VCaP (cell line): ENCODE results near the gene ABLIM1.

Source experiments
- H3K27ac ChIP-seq: fragments of 450-650 bp; 2 replicates; pipeline ENCODE4 v1.5.1; 2017
- TF ChIP-seq, protein P1 (sequence below): fragments of 450-650 bp; conservative IDR thresholded peaks from 2 replicates; pipeline ENCODE4 v1.5.1; 2017; ENCODE audit warnings: mild to moderate bottlenecking, moderate library complexity

Gene ABLIM1

DNA sequence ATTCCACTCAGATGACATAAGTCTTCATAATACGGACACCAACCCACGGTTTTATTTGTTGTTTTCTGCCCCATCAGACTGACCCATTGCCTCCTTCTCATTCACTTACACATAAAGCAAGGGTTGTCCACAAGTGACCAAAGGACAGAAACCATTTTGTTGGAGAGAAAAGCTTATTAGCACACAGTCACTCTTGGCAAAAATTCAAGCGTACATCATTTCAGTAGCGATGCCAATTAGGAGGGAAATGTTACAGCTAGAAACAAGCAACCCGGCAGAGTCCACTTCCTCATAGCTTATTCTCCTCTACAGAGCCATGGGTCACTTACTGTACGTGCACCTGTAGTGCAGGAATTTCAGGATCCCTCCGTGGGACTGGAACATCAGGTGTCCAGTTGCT lies 23.0 kb downstream of the ABLIM1 start:
- TF ChIP-seq, protein P1, sequence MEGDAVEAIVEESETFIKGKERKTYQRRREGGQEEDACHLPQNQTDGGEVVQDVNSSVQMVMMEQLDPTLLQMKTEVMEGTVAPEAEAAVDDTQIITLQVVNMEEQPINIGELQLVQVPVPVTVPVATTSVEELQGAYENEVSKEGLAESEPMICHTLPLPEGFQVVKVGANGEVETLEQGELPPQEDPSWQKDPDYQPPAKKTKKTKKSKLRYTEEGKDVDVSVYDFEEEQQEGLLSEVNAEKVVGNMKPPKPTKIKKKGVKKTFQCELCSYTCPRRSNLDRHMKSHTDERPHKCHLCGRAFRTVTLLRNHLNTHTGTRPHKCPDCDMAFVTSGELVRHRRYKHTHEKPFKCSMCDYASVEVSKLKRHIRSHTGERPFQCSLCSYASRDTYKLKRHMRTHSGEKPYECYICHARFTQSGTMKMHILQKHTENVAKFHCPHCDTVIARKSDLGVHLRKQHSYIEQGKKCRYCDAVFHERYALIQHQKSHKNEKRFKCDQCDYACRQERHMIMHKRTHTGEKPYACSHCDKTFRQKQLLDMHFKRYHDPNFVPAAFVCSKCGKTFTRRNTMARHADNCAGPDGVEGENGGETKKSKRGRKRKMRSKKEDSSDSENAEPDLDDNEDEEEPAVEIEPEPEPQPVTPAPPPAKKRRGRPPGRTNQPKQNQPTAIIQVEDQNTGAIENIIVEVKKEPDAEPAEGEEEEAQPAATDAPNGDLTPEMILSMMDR = no peak
- no peak overlapping the region for H3K27ac ChIP-seq

DNA sequence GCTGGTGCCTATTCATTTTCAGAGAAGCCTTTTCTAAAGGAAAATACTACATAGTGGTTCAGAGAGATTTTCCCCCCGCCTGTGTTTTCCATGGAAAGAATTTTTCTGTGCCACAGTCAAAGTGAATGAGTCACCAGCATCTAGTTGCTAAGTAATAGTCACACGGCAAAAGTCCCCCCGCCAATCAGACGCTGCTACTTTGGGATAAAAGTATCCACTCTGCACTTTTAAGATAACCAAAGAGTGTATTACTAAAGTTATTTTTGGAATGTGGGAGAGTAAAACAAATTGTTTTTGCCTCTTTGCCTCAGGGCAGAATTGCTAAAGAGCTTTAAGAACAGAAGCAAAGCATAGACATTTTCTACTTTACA lies 23.5 kb downstream of the ABLIM1 start:
- TF ChIP-seq, protein P1 = no peak

DNA sequence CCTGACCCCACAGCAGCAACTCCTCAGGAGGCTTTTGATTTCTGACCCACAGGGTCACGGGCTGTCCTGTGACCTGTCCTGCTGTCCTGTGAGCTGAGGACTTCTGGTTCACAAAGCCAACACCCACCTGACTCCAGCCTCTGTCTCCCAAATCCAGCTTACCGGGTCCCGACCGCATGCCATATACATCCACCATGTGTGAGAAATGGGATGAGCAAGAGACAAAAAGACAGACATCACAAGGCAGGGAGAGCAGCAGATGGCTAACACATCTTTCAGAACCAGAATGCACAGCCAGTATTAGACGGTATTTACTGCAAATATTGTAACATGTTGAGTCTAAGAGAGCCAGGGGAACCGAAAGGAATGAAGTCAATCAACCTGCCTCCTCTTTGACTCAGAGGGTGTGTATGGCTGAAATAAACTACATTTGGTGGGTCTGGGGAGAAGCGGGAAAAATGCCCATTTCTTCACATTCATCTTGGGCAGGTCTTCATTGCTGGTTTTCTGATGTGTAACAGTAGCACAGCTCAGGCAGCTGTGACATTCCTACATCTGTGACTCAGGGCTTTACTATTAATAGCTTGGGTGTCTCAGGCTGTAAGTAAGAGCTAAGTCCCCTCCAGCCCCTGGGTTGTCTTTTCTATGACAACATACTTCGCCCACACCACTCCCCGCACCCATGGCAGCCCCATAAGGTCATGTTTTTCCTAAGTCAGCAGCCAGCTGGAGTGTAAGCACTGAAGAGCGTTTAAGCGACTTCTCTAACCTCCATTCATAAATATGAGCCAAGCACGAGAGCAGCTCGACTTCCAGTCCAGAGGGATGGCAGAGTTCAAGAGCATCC lies 25.0 kb downstream of the ABLIM1 start:
- H3K27ac ChIP-seq = no peak overlapping the region
- TF ChIP-seq, protein P1 = no peak

More for the DNA sequence above, 23.5 kb downstream of the ABLIM1 start:
- no peak overlapping the region for H3K27ac ChIP-seq

DNA sequence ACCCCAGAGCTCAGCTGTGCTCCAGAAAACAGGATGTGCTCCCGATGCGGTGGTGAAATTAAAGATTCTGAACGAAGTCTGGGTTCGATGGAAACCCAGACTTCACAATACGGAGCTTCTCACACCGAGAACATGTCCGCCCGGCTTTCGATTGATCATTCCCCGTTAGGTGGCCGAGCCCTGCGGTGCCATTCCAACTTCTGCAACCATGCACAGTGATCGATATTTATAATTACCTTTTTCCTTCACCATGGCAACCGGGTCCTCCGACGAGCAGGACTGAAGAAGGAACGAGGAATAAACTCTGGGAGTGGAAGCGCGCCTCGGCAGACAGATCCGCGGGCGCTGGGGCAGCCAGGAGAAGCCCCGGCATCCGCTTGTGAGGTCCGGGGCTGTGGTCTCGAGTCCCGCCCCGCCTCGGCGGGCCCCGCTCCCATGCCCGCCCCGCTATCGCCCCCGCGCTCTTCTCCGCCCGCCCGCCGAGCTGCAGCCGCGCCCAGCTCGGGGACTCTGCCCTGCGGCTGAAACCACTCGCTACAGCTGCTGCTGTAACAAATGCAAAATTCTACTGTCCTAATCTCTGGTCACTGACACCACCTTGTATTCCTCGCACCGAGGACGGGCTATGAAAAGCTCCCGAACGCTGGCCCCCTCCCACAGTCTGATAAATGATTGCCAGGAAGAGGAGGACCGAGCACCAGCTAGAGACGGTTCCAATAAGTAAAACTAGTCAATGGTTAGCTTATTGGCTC lies 26.2 kb downstream of the ABLIM1 start:
- H3K27ac ChIP-seq = no peak overlapping the region
- TF ChIP-seq, protein P1 = no peak

DNA sequence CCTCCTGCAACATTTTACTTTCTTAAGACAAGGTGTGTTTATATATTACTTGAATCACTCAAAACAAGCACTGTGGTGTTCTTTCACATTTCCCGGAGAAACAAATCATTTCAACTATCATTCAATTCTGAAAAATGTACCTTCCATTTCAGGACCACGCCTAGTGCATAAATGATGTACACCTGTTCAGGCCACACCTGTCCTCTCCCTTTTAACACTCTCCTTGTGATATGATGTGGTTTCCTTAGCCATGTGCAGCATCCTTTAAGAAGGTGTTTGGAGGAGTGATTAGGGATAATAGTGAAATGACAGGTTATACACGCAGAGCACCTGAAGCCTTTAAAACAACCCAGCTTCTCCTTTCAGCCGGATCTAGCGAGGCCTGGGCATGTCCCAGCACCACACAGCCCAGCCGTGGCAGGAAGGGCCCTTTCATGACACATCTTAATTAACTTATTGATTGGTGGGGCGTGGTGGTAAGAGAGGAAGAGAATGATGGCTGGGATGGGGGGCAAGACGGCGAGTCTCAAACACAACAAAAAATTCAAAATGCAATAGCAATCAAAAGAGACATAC lies 26.9 kb downstream of the ABLIM1 start:
- TF ChIP-seq, protein P1 = no peak

DNA sequence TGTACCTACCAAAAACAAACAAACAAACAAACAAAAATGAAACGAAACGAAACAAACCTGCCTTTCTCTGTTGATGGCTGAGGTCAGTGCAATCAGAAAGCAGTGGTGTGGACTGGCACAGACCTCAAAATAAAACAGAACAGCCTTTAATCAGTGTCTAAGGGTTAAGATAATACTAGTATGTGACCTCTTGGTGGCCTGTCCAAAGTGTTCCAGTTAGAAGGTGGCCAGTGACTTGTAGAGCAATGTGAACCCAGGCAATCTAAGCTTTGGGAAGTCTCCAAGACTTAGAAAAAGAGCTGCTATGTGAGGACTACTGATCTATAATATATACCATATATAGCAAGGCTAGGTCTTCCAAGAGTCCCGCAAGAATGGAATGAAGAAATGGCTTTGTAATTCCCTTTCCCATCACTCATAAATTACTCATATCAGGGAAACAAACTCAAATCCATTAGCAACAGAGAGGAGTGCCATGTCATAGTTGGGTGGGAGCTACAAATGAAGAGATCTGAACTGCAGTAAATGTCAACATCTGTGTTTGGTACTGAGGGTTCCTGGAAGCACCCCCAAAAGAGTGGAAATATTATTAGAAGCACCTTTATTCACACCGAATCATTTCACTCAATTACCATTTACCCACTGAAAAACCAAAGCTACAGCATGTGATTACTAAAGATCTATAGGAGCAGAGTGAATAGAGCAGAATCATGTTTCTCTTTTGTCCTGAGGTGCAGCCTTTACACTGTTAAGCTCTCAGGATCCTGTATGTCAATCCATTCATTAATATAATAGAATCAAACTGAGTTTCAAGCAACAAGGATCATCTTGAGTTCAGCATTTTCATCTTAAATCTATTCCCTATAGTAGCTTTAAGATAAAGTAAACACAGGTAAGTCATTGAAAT lies 28.0 kb downstream of the ABLIM1 start:
- no peak overlapping the region for H3K27ac ChIP-seq
- TF ChIP-seq, protein P1 = no peak

More for the DNA sequence above, 26.9 kb downstream of the ABLIM1 start:
- no peak overlapping the region for H3K27ac ChIP-seq
